ENCODE measurements around the gene MYLIP.

Gene MYLIP

GRCh38 chr6:16128759-16129622, at the start of gene MYLIP:
Gene MYLIP, plus strand, starts transcription at chr6:16129086. Its CDS starts 237 bp downstream, at chr6:16129323.
- peak; percentile 98 for DNase-seq

GRCh38 chr6:16079354-16079753, 49.5 kb upstream of the MYLIP start:
- no peak for DNase-seq

- DNase-seq = no peak
Observed at GRCh38 chr6:16080204-16080603, 48.7 kb upstream of the MYLIP start.

- no peak for DNase-seq
Observed at GRCh38 chr6:16081326-16081725, 47.6 kb upstream of the MYLIP start.

- no peak for DNase-seq
Observed at GRCh38 chr6:16082361-16082760, 46.5 kb upstream of the MYLIP start.

GRCh38 chr6:16086965-16087364, 41.9 kb upstream of the MYLIP start:
- no peak for DNase-seq

GRCh38 chr6:16087386-16087785, 41.5 kb upstream of the MYLIP start:
- DNase-seq = no peak

- DNase-seq = no peak
Observed at GRCh38 chr6:16088409-16088808, 40.5 kb upstream of the MYLIP start.

GRCh38 chr6:16089232-16090062, 39.4 kb upstream of the MYLIP start:
- DNase-seq = no peak

- no peak for DNase-seq
Observed at GRCh38 chr6:16090452-16090851, 38.4 kb upstream of the MYLIP start.

- no peak for DNase-seq
Observed at GRCh38 chr6:16090920-16091319, 38.0 kb upstream of the MYLIP start.

- no peak for DNase-seq
Observed at GRCh38 chr6:16092140-16092539, 36.7 kb upstream of the MYLIP start.

- no peak for DNase-seq
Observed at GRCh38 chr6:16092990-16093389, 35.9 kb upstream of the MYLIP start.

GRCh38 chr6:16095180-16095579, 33.7 kb upstream of the MYLIP start:
- no peak for DNase-seq

- no peak for DNase-seq
Observed at GRCh38 chr6:16097382-16098171, 31.3 kb upstream of the MYLIP start.

- no peak for DNase-seq
Observed at GRCh38 chr6:16098211-16098610, 30.7 kb upstream of the MYLIP start.

- no peak for DNase-seq
Observed at GRCh38 chr6:16102208-16102607, 26.7 kb upstream of the MYLIP start.

- DNase-seq = no peak
Observed at GRCh38 chr6:16103722-16104121, 25.2 kb upstream of the MYLIP start.

GRCh38 chr6:16104624-16105433, 24.1 kb upstream of the MYLIP start:
- DNase-seq = no peak

- no peak for DNase-seq
Observed at GRCh38 chr6:16105854-16106253, 23.0 kb upstream of the MYLIP start.

GRCh38 chr6:16106991-16107787, 21.7 kb upstream of the MYLIP start:
- DNase-seq = no peak

Measured in activated T-cell treated with anti-CD3 and anti-CD28 coated beads, Interleukin-2, amount 50 U/mL, for 1 hour (primary cell).